ENCODE measurements around the gene ADAMTS2. TPM values are rescaled to one million over a fixed set of nuclear protein-coding genes. Genes with fewer than 3 reads are reported as not detected.

The ADAMTS2 gene
- total and polyA plus RNA-seq, 10 donors, result 4.0 to 101 (median 47.5) TPM

GRCh38 chr5:179379321-179379890, 34.1 kb upstream of the ADAMTS2 start:
- Histone ChIP-seq H3K9me3 (no peaks in the 10 kb centered on the region), H3K4me3 (no peak overlapping the region), H3K27me3 (replicated peaks in 1 of 7) (no peaks in the 10 kb centered on the region), H3K27ac (peak overlapping the region in 6 of 8 donors; percentile 9 to 78 (median 70)), H3K36me3 (no peaks in the 10 kb centered on the region), H3K4me1 (peaks cover 0 to 10% (median 0%) of the 10 kb centered on the region in 6 donors)
- 75 to 90% (median 85%) methylated on average over 9 of the region's 9 CpGs for WGBS, 5 donors
- intact Hi-C loops (cut with DNase I; ENCODE audit: low total_unique reads), result no loop called here
- TF ChIP-seq POLR2AphosphoS5 (IDR thresholded peaks at IDR 0.05) (no peak), POLR2A (IDR thresholded peaks at IDR 0.05) (no peak), CTCF (IDR thresholded peaks at IDR 0.05 in 8 of 11, conservative IDR thresholded peaks at IDR 0.05 in 3 of 11) (no peak)
- DNase-seq, result no peak

- H3K9me3 ChIP-seq, result no peaks in the 10 kb centered on the region
- no peak for DNase-seq
- TF ChIP-seq CTCF (IDR thresholded peaks at IDR 0.05 in 8 of 11, conservative IDR thresholded peaks at IDR 0.05 in 3 of 11) (no peak), POLR2AphosphoS5 (IDR thresholded peaks at IDR 0.05) (peak in 2 of 3 donors; percentile 39 to 47), POLR2A (IDR thresholded peaks at IDR 0.05) (no peak)
- H3K27me3 ChIP-seq (replicated peaks in 1 of 7), result no peaks in the 10 kb centered on the region
- peaks cover 0 to 10% (median 0%) of the 10 kb centered on the region in 6 donors for H3K4me1 ChIP-seq
- peak overlapping the region; percentile 21 to 79 (median 71) for H3K27ac ChIP-seq
- intact Hi-C loops (cut with DNase I; ENCODE audit: low total_unique reads), result no loop called here
- peak overlapping the region in 1 of 8 donors; percentile 4 for H3K4me3 ChIP-seq
- WGBS, 5 donors, result 53 to 69% (median 64%) methylated on average over 16 of the region's 16 CpGs
- no peaks in the 10 kb centered on the region for H3K36me3 ChIP-seq
Measured at GRCh38 chr5:179378441-179379271, 33.4 kb upstream of the ADAMTS2 start.

GRCh38 chr5:179378116-179378440, 32.8 kb upstream of the ADAMTS2 start:
- TF ChIP-seq POLR2AphosphoS5 (IDR thresholded peaks at IDR 0.05), result no peak
- TF ChIP-seq CTCF (IDR thresholded peaks at IDR 0.05 in 8 of 11, conservative IDR thresholded peaks at IDR 0.05 in 3 of 11), result no peak
- TF ChIP-seq POLR2A (IDR thresholded peaks at IDR 0.05), result no peak
- H3K4me1 ChIP-seq, result peaks cover 0 to 10% (median 0%) of the 10 kb centered on the region in 6 donors
- peak overlapping the region in 1 of 8 donors; percentile 4 for H3K4me3 ChIP-seq
- peak overlapping the region; percentile 21 to 79 (median 71) for H3K27ac ChIP-seq
- no peak for DNase-seq
- H3K9me3 ChIP-seq, result no peaks in the 10 kb centered on the region
- no peaks in the 10 kb centered on the region for H3K27me3 ChIP-seq (replicated peaks in 1 of 7)
- 82 to 100% (median 91%) methylated on average over 3 to 5 of the region's 5 CpGs for WGBS, 5 donors
- no peaks in the 10 kb centered on the region for H3K36me3 ChIP-seq
- intact Hi-C loops (cut with DNase I; ENCODE audit: low total_unique reads), result no loop called here
